Gastrocnemius medialis (tissue), 4 donors: ENCODE data around the gene AGAP3. TPM values are rescaled to one million over a fixed set of nuclear protein-coding genes. Genes with fewer than 3 reads are reported as not detected.

Experiments
- ATAC-seq, 2 donors: fragments of 150-250 bp; one replicate each; pipeline ENCODE4 v1.9.1; 2016
- DNase-seq, 2 donors: peaks; one replicate each; pipeline ENCODE4 v3.0.0-alpha.2; 2019
- H3K27ac ChIP-seq, 4 donors: fragments of 200-600 bp; sonication (generic); 1 replicate in 1 of 4; 2 replicates in 3 of 4; pipeline ENCODE4 v1.5.1; 2016 to 2018; ENCODE audit warnings: mild to moderate bottlenecking in 2 of 4, moderate library complexity in 1 of 4
- H3K27me3 ChIP-seq, 3 donors: fragments of 200-600 bp; sonication (generic) in 2 of 3; 1 replicate in 1 of 3; 2 replicates in 2 of 3; pipeline versions ENCODE4 v1.5.1 to v1.6.0; 2016 to 2019; ENCODE audit warnings: mild to moderate bottlenecking in 1 of 3, moderate library complexity in 1 of 3
- H3K36me3 ChIP-seq, 2 donors: fragments of 200-600 bp; sonication (generic) in 1 of 2; one replicate each; pipeline ENCODE4 v1.5.1; 2017 to 2018
- H3K4me1 ChIP-seq, 2 donors: fragments of 200-600 bp; sonication (generic) in 1 of 2; one replicate each; pipeline ENCODE4 v1.5.1; 2016 to 2017; ENCODE audit warnings: mild to moderate bottlenecking in 2 of 2
- H3K4me3 ChIP-seq, 4 donors: fragments of 200-600 bp; sonication (generic) in 3 of 4; 1 replicate in 1 of 4; 2 replicates in 3 of 4; pipeline ENCODE4 v1.5.1; 2016 to 2019; ENCODE audit warnings: mild to moderate bottlenecking in 2 of 4
- H3K9me3 ChIP-seq, 3 donors: fragments of 200-600 bp; sonication (generic) in 2 of 3; 1 replicate in 1 of 3; 2 replicates in 2 of 3; pipeline ENCODE4 v1.5.1; 2016 to 2019
- CTCF ChIP-seq, 5 experiments: fragments of 450-650 bp in 3 of 5; fragments of 200-600 bp in 2 of 5; sonication (generic) in 2 of 5; IDR thresholded peaks in 4 of 5; conservative IDR thresholded peaks in 1 of 5; 1 replicate in 4 of 5; 2 replicates in 1 of 5; pipeline ENCODE4 v1.5.1; 2016 to 2019; ENCODE audit warnings: antibody characterized with exemption in 5 of 5, mild to moderate bottlenecking in 3 of 5, moderate library complexity in 3 of 5
- POLR2A ChIP-seq, 2 donors: fragments of 450-650 bp; IDR thresholded peaks; one replicate each; pipeline ENCODE4 v1.6.1; 2017; ENCODE audit warnings: antibody characterized with exemption in 2 of 2, mild to moderate bottlenecking in 2 of 2, moderate library complexity in 2 of 2
- in situ Hi-C, 4 donors: fragments of 200-750 bp; cut with MboI; loops; one replicate each; pipeline versions ENCODE4 v1.15.0 to v1.8.0; 2017; ENCODE audit warnings: low sequenced_read_pairs in 4 of 4
- intact Hi-C: fragments of 100-400 bp; cut with DNase I; formaldehyde crosslinking; loops from one replicate; pipeline ENCODE4 v1.15.1; 2023; ENCODE audit warnings: low total_unique reads
- total RNA-seq, 4 donors: library from RNA; depleted of rRNA; stranded (reverse); fragments of >200 nt; gene quantifications; one replicate each; pipeline versions ENCODE4 v1.1.0 to v1.2.3, GENCODE V29; 2016

Gene AGAP3
- total RNA-seq, 4 donors from 2014 or later: 31.1 to 65.3 (median 36.3) TPM

GRCh38 chr7:151091988-151092387 lies 5.7 kb downstream of the AGAP3 start:
- H3K27me3 ChIP-seq: no peaks in the 10 kb centered on the region
- in situ Hi-C loops: no loop called here
- no peak for DNase-seq
- peaks cover 29 to 31% of the 10 kb centered on the region in 2 donors for H3K4me1 ChIP-seq
- no peak for ATAC-seq
- H3K9me3 ChIP-seq: no peaks in the 10 kb centered on the region
- H3K36me3 ChIP-seq: peaks cover 0 to 4% of the 10 kb centered on the region in 2 donors
- H3K4me3 ChIP-seq: no peak overlapping the region
- no peak overlapping the region for H3K27ac ChIP-seq
- TF ChIP-seq POLR2A (IDR thresholded peaks at IDR 0.05) (no peak), CTCF (IDR thresholded peaks at IDR 0.05 in 4 of 5, conservative IDR thresholded peaks at IDR 0.05 in 1 of 5) (no peak)
- intact Hi-C loops: no loop called here

DNA sequence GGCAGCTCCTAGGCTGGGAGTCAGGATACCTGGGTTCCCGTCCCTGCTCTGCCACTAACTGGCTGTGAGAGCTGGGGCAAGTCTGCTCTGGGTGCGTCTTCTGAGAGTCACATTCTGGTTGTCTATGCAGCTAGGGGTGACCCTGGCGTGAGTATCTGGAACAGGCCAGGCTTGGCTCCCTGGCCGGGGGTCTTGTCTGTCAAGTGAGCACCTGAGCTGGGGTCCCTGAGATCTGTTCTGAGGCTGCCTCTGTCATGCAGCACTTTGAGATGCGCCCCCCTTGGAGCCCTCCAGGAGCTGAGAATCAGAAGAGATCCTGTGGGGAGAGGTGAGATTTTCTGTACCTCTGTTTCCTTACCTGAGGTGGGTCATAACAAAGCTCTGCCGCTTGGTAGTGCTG lies 7.5 kb downstream of the AGAP3 start:
- DNase-seq: no peak
- in situ Hi-C loops (no loop called here), intact Hi-C loops (no loop called here)
- Histone ChIP-seq H3K4me3 (no peak overlapping the region), H3K27ac (no peak overlapping the region), H3K27me3 (no peaks in the 10 kb centered on the region), H3K36me3 (peaks cover 0 to 4% of the 10 kb centered on the region in 2 donors), H3K9me3 (no peaks in the 10 kb centered on the region), H3K4me1 (peaks cover 18 to 19% of the 10 kb centered on the region in 2 donors)
- TF ChIP-seq CTCF (IDR thresholded peaks at IDR 0.05 in 4 of 5, conservative IDR thresholded peaks at IDR 0.05 in 1 of 5) (no peak), POLR2A (IDR thresholded peaks at IDR 0.05) (no peak)
- ATAC-seq: no peak

DNA sequence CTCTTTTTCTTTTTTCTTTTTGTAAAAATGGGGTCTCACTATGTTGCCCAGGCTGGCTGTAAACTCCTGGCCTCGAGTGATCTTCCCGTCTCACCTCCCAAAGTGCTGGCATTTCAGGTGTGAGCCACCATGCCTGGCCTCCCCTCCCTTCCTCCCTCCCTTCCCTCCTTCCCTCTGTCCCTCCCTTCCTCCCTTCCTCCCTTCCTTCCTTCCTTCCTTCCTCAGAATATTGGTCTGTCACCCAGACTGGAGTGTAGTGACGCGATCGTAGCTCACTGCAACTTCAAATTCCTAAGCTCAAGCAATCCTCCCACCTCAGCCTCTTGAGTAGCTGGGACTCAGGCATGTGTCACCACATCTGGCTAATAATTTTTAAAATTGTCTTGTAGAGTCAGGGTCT lies 8.4 kb downstream of the AGAP3 start:
- intact Hi-C loops: no loop called here
- DNase-seq: no peak
- no peaks in the 10 kb centered on the region for H3K27me3 ChIP-seq
- no peaks in the 10 kb centered on the region for H3K9me3 ChIP-seq
- no peak for ATAC-seq
- TF ChIP-seq CTCF (IDR thresholded peaks at IDR 0.05 in 4 of 5, conservative IDR thresholded peaks at IDR 0.05 in 1 of 5): no peak
- no peak for TF ChIP-seq POLR2A (IDR thresholded peaks at IDR 0.05)
- no peak overlapping the region for H3K4me3 ChIP-seq
- peaks cover 9 to 13% of the 10 kb centered on the region in 2 donors for H3K4me1 ChIP-seq
- peaks cover 0 to 4% of the 10 kb centered on the region in 2 donors for H3K36me3 ChIP-seq
- no peak overlapping the region for H3K27ac ChIP-seq
- in situ Hi-C loops: no loop called here

- in situ Hi-C loops: no loop called here
- H3K27ac ChIP-seq: no peak overlapping the region
- TF ChIP-seq POLR2A (IDR thresholded peaks at IDR 0.05): no peak
- no peak for TF ChIP-seq CTCF (IDR thresholded peaks at IDR 0.05 in 4 of 5, conservative IDR thresholded peaks at IDR 0.05 in 1 of 5)
- ATAC-seq: no peak
- peaks cover 0 to 4% of the 10 kb centered on the region in 2 donors for H3K36me3 ChIP-seq
- H3K27me3 ChIP-seq: no peaks in the 10 kb centered on the region
- no peak for DNase-seq
- peaks cover 5 to 11% of the 10 kb centered on the region in 2 donors for H3K4me1 ChIP-seq
- H3K4me3 ChIP-seq: no peak overlapping the region
- H3K9me3 ChIP-seq: no peaks in the 10 kb centered on the region
- intact Hi-C loops: no loop called here
Observed at GRCh38 chr7:151095123-151095797, 9.0 kb downstream of the AGAP3 start.
